Activated CD8-positive, alpha-beta memory T cell treated with anti-CD3 and anti-CD28 coated beads for 24 hours (primary cell): ENCODE data around the gene ZSCAN2.

Experiments
- DNase-seq: peaks from one replicate; pipeline ENCODE4 v3.0.0-alpha.2; 2020

ZSCAN2 gene

DNA sequence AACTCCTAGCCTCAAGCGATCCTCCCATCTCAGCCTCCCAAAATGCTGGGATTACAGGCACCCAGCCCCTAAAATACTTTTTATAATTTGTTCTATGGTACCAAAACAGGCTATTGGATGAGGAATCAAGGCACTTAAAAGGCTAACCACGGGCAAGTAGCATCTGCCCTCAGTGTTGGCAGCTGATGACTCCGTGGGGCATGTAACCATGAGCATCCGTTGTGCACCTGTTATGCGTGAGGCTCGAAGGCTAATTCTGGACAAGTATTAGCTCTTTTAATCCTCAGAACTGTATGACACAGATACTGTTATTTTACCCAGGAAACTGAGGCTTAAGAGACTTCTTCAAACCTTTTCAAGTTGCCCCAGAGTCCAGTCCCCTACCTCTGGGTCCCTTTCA is 43.0 kb downstream of the ZSCAN2 start:
- DNase-seq = no peak

GRCh38 chr15:84645496-84645895 is 44.7 kb downstream of the ZSCAN2 start:
- no peak for DNase-seq

GRCh38 chr15:84645997-84646396 is 45.2 kb downstream of the ZSCAN2 start:
- no peak for DNase-seq

- DNase-seq = no peak
Measured at GRCh38 chr15:84647726-84648125, 46.9 kb downstream of the ZSCAN2 start.

- no peak for DNase-seq
Measured at GRCh38 chr15:84648539-84648938, 47.7 kb downstream of the ZSCAN2 start.

DNA sequence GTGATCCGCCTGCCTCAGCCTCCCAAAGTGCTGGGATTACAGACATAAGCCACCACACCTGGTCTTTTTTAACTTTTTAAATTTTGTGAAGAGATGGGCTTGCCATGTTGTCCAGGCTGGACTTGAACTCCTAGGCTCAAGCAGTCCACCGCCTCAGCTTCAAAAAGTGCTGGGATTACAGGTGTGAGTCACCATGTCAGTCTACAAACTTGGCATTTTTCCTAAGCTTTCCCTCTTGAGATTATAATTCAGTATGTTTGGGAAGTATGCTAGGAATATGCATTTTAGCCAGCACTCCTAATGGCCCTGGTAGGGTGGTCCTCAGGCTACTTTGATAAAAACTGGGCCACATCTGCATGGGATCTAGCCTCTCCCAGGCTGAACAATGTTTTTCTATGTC is 48.9 kb downstream of the ZSCAN2 start:
- no peak for DNase-seq

DNA sequence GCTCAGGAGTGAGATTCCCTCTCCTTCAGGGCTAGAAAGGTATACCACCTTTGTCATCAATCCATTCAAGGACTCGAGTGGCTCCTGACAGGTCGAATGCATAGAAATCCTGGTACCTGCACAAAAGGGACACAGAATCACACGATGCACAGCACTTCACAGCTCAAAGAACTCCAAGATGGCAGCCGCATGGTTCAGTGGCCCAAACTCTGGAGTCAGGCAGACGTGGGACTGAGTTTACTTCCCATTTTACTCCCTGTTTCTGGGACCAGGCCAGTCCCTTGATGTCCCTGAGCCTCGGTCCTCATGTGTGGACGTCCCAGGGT is 52.7 kb downstream of the ZSCAN2 start:
- DNase-seq = no peak

DNA sequence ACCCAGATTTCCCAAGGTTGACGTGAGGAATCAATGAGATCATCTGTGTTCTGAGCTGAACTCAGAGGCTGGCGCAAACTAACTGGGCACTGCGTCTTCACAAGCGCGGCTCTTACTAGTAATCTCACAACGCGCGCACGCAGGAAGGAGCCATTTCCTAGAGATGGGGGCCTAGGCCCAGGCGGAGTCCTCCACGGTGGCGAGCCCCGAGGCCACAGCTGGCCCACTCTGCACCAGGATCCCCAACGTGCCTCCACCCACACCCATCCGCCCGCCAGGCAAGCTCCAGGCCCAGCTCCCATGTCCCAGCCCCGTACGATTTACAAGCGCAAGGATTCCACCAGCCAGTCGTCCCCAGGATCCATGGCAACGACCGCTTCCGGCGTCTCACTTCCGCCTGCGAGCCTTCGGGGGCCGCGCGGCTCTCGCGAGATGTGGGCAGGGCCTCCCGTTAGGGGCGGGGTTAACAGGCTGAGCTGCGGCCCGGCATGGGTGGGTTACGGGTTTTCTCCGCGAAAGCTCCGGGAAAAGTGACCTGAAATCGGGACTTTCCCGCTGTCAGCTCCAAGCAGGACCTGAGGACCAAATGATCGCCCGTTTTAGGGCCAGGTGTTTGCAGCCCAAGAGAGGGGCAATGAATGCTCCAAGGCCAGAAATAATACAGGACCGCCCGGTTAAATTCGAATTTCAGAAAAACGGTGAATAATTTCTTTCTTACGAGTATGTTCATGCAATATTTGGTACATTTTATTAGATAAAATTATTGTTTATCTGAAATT is 53.3 kb downstream of the ZSCAN2 start, which contains the start of gene WDR73:
Gene WDR73 (minus strand): TSS at position 374 of the 779 bp plus-strand sequence. CDS start 9 bp downstream, at position 365.
- peak; percentile 99 for DNase-seq

DNA sequence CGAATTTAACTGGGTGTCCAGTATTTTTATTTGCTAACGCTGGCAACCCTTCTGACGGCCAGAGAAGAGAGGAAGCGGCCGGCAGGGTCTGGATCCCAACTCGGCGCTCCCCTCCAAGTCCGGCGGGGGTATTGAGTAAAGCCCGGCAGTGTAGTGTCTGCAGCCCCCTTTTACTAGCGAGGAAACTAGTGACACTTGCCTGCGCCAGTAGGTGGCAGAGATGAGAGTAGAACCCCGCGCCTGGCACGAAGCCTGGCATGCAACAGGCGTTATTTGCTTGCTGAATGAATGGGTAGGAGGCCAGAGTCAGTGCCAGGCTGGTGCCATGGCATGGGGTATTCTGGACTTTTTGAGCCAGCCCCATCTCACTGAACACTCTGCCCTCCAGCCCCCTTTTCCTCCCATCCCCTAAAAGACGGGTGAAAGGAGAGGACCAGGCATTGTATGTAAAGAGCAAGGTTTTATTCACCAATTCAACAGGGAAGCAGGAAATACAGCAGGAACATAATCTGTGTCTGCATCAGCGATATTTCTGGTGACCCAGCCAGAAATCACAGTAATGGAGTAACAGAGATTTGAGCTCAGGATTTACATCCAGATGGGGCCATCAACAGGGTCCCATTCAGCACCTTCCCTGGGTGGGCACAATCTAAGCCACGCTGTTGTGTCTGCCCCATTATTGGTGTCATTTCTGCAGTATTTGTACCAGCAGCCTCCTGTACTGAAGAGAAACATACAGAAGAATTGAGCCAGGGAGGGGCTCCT is 54.1 kb downstream of the ZSCAN2 start:
- DNase-seq = peak; percentile 88

- no peak for DNase-seq
Measured at GRCh38 chr15:84656972-84657371, 56.2 kb downstream of the ZSCAN2 start.

- DNase-seq = no peak
Measured at GRCh38 chr15:84657748-84658079, 56.9 kb downstream of the ZSCAN2 start.

- peak; percentile 93 for DNase-seq
Measured at GRCh38 chr15:84658080-84658787, 57.4 kb downstream of the ZSCAN2 start, which contains the start of gene NMB. TSS of gene NMB (minus strand) at chr15:84658199. CDS start at chr15:84658152, 47 bp downstream.

DNA sequence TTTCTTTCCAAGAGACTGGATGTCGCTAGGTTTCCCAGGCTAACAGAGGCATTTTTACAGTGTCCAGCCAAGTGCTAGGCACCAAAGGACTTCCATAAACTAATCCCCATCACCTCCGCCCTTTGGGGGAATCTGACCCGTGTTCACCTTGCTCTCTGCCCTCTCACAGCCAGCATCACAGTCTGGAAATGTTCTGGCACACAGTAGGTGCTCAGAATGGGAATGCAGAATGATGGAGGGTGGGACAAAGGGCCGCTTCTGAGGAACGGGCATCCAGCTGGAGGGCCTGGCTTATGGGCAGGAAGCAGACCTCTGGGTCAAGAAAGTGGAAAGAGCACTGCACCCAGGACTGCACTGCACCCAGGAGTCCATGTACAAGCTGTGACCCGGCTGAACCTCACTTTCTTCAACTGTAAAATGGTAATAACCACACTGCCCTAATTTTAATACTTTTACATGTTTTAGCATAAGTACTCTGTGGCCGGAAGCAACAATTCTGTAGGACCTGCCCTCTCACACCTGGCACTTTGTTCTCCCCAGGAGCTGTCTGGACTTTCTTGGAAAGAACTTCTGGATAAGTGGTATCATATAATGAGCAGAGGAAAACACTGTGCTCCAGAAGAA is 58.1 kb downstream of the ZSCAN2 start:
- no peak for DNase-seq

DNA sequence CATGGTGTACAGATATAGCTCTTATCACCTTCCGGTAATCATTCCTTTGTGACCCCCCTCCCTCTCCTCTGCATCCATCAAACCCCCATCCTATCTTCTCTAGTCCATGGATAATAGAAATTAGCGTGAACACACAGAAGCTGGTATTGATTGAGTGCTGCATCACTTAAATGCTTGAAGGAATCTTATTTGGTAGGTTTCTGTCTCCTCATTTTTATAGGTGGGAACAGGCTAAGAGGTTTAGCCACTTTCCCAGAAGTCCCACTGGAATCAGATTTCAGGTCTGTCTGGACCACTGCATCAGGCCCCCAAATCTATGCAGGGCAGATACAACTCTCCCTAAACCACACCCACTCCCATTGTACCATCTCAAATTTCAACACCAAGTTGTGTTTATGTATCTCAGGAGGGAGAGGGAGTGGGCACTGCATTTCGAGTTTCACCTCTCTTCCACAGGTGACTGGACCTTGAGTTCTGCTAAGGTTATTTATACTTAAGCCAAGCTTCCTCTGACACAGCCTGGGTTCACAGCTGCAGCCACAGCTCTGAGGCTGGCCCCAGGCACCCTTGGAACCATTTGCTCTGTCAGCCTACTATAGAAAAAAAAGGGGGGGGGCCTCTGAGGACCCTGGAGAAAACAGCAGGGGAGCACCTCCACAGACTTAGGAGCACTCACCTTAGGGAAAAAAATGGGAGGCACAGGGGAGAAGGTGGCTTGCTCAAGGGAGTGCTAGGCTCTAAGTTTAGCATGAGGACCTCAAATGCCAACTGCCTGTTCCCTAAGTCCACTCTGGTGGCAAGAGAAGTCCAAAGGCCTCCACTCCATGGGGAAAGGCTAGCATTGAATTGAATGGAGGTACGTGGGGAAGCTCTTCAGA is 59.3 kb downstream of the ZSCAN2 start:
- no peak for DNase-seq

DNA sequence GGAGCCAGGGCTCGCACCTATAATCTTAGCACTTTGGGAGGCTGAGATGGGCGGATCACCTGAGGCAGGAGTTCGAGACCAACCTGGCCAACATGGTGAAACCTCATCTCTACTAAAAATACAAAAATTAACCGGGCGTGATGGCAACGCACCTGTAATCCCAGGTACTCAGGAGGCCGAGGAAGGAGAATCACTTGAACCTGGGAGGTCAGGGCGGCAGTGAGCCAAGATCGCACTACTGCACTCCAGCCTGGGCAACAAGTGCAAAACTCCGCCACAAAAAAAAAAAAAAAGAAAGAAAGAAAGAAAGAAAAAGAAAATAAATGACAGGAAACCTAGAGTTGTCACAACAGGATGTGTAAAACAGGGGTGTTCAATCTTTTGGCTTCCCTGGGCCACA is 60.2 kb downstream of the ZSCAN2 start:
- no peak for DNase-seq

GRCh38 chr15:84666373-84666772 is 65.6 kb downstream of the ZSCAN2 start:
- no peak for DNase-seq

GRCh38 chr15:84668221-84668982 is 67.6 kb downstream of the ZSCAN2 start:
- no peak for DNase-seq

DNA sequence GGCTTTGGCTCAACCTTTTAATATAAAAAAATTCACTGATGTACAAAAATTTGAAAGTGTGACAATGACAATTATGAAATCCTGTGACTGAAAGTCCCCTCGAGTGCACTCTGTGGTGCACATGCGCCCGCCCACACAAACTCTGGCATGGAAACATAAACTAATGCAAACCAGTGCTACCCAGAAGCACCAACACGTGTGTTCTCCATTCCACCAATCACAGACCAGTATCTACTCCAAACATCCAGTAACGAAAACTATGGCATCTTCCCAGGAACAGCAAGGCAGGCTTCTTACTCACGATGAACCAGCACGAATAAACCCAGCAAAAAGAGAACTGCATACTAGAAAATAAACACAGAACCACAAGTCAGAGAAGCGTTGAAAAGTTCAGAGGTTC is 68.9 kb downstream of the ZSCAN2 start:
- no peak for DNase-seq

- no peak for DNase-seq
Measured at GRCh38 chr15:84671211-84671610, 70.4 kb downstream of the ZSCAN2 start.
